GM23338 (cell line): ENCODE data around the gene PRR33.

Source experiments
- CREB1 ChIP-seq: fragments of 250-450 bp; sonication (Bioruptor Pico); IDR thresholded peaks from 2 replicates; pipeline ENCODE4 v1.5.0; 2020; ENCODE audit warnings: low read depth, mild to moderate bottlenecking, moderate library complexity
- CTCF ChIP-seq, 2 experiments: fragments of 200-600 bp in 1 of 2; sonication (generic) in 1 of 2; conservative IDR thresholded peaks; 2 replicates each; pipeline versions ENCODE4 v1.5.1 to v1.6.1; 2016 to 2017; ENCODE audit warnings: antibody characterized with exemption in 2 of 2, low read depth in 2 of 2, mild to moderate bottlenecking in 2 of 2, moderate library complexity in 1 of 2
- ETS1 ChIP-seq: IDR thresholded peaks from 2 replicates; pipeline ENCODE4 v1.6.1; 2016; ENCODE audit warnings: antibody characterized with exemption
- EZH2 ChIP-seq: fragments of 200-600 bp; sonication (generic); IDR thresholded peaks from one replicate; pipeline ENCODE4 v1.8.0; 2017; ENCODE audit warnings: antibody characterized with exemption, mild to moderate bottlenecking, low read depth; ENCODE audit not compliant: unreplicated experiment
- EZH2phosphoT487 ChIP-seq: fragments of 200-600 bp; sonication (generic); IDR thresholded peaks from one replicate; pipeline ENCODE4 v1.8.1; 2018; ENCODE audit warnings: antibody characterized with exemption; ENCODE audit not compliant: unreplicated experiment
- JUNB ChIP-seq: IDR thresholded peaks from one replicate; pipeline ENCODE4 v1.6.1; 2016; ENCODE audit warnings: antibody characterized with exemption; ENCODE audit not compliant: unreplicated experiment
- NANOG ChIP-seq: IDR thresholded peaks from 2 replicates; pipeline ENCODE4 v1.6.1; 2016; ENCODE audit warnings: antibody characterized with exemption, borderline replicate concordance
- POLR2AphosphoS5 ChIP-seq: IDR thresholded peaks from 2 replicates; pipeline ENCODE4 v1.6.1; 2016; ENCODE audit warnings: antibody characterized with exemption, low read depth
- REST ChIP-seq: IDR thresholded peaks from one replicate; pipeline ENCODE4 v1.6.1; 2018; ENCODE audit warnings: antibody characterized with exemption; ENCODE audit not compliant: unreplicated experiment
- STAT1 ChIP-seq: IDR thresholded peaks from one replicate; pipeline ENCODE4 v1.6.1; 2016; ENCODE audit warnings: antibody characterized with exemption; ENCODE audit not compliant: unreplicated experiment
- ZNF114 ChIP-seq: fragments of 250-450 bp; sonication (Bioruptor Pico); IDR thresholded peaks from 2 replicates; pipeline ENCODE4 v1.5.0; 2020; ENCODE audit warnings: mild to moderate bottlenecking, moderate library complexity
- ZNF331 ChIP-seq: fragments of 250-450 bp; sonication (Bioruptor Pico); IDR thresholded peaks from 2 replicates; pipeline ENCODE4 v1.5.0; 2020; ENCODE audit warnings: low read depth, mild to moderate bottlenecking, moderate library complexity

GRCh38 chr11:1927026-1927847, 35.5 kb upstream of the PRR33 start:
- TF ChIP-seq EZH2phosphoT487: no peak
- TF ChIP-seq POLR2AphosphoS5: no peak
- no peak for TF ChIP-seq EZH2
- no peak for TF ChIP-seq REST
- no peak for TF ChIP-seq CTCF (conservative IDR thresholded peaks at IDR 0.05; ENCODE audit: low read depth in 2 of 2)
- TF ChIP-seq ETS1: no peak
- TF ChIP-seq ZNF114 (CRISPR knock-in tag): no peak
- no peak for TF ChIP-seq JUNB
- no peak for TF ChIP-seq CREB1 (CRISPR knock-in tag)
- no peak for TF ChIP-seq STAT1
- no peak for TF ChIP-seq NANOG
- TF ChIP-seq ZNF331 (CRISPR knock-in tag): no peak
